AG10803 (cell line): ENCODE measurements around the gene ADGRV1.

Experiments used
- DNase-seq: peaks from one replicate; pipeline ENCODE4 v3.0.0; 2010; ENCODE audit warnings: low read depth
- H3K4me3 ChIP-seq: 2 replicates; pipeline ENCODE4 v1.5.1; 2011; ENCODE audit warnings: mild to moderate bottlenecking, low read length, control low read depth
- CTCF ChIP-seq: conservative IDR thresholded peaks from 2 replicates; pipeline ENCODE4 v1.5.1; 2011; ENCODE audit warnings: mild to moderate bottlenecking, low read length, control low read depth, inconsistent platforms

The ADGRV1 gene

DNA sequence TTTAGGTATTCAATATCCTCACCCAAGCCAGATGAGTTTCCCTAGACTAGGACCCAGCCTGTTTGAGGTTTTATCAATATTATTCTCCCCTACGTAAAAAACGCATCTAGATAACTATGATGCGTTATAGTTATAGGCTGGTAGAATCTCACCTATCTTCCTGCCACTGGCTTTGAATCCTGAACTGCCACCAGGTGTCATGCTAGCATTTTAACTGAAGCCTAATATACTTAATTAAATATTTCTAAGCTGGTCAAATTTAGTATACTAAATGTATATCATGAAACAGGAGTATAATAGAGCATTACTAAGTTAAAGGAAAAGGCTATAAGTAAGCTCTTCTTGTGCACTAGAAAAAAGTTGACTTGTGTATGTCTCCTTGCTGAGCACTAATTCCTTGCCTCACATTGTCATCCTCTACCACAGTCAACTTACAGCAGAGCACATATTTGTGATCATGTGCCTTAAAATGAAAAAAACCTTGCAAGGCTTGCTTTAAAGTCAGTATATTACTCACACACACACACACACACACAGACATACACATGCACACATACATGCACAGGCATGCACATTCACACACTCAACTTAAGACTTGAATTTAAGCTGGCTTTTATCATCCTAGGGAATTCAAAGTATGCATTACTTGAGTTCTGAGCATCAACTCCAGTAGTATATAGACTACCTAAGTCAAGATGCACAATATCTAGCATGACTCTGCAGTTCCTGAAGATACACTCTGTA is 303.4 kb downstream of the ADGRV1 start:
- no peak for TF ChIP-seq CTCF
- H3K4me3 ChIP-seq: no peak overlapping the region
- no peak for DNase-seq

- no peak overlapping the region for H3K4me3 ChIP-seq
- no peak for DNase-seq
- TF ChIP-seq CTCF: no peak
These were observed 306.6 kb downstream of the ADGRV1 start for GRCh38 chr5:90865180-90865579.

- TF ChIP-seq CTCF: peak; percentile 59
- DNase-seq: peak; percentile 32
- no peak overlapping the region for H3K4me3 ChIP-seq
These were observed 307.7 kb downstream of the ADGRV1 start for GRCh38 chr5:90866333-90866732.

DNA sequence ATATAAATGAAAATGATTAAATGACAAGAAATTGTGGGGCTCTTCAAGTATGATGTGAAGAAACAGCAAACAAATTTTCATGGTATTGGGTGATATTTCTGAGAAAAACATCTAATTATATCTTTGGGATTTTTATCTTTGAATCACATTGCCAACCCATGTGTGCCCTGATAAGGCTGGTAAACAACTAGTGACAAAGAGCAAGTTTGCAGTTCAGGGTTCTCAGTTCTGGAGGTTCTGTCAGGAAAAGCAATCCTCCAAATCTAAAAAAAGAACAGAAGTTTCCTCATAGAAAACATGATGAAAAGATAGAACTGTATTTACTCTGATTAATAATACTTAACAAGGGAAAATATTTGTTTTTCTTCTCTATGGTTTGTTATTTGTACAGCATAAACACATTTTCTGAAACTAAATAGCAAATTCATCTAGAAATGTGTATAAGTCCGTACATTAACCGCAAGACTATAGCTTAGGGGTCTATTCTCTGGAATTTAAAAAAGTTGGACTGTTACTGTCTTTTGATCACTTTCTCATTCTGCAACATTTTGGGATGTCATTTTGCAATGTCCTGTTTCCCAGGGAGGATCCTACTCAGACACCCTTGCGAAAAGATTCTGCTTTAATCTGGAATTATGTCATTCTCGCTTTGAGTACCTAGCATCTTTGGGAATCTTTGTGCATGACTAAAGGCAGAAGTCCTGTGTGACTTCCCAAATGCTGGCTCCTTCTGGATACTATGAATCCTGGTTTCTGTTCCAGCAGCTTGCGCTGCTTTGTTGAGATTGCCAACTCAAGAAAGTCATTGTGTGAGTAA is 308.5 kb downstream of the ADGRV1 start:
- TF ChIP-seq CTCF: no peak
- H3K4me3 ChIP-seq: no peak overlapping the region
- peak; percentile 74 for DNase-seq

- no peak for DNase-seq
- no peak for TF ChIP-seq CTCF
- no peak overlapping the region for H3K4me3 ChIP-seq
These were observed 310.2 kb downstream of the ADGRV1 start for GRCh38 chr5:90868799-90869198.

DNA sequence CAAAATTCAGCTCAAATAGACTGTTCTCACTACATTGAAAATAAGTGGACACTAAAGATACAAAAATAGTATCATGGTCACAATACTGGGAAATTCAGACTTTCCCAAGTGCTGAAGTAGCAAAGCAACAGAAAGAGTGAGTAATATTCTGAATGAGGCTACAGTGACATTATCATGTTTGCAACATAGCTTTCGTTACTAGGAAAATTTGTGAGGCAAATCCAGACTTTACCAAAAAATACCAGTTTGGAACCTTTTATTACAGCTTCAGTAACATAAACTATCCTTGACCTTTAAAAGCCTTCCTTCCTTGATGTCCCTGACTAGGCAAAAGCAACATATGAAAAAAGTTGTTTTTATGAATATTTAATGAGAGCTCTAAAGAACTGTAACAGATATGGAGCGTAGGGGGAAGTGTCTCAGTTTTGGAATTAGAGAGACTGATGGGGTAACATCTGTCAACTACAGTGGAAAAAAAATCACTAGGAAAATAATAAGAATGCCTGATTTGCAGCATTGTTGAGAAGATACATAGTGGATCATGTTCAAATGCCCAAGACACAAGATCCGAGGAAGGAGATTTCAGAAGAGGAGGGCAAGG is 312.9 kb downstream of the ADGRV1 start:
- TF ChIP-seq CTCF: no peak
- H3K4me3 ChIP-seq: no peak overlapping the region

More for the DNA sequence above, 312.9 kb downstream of the ADGRV1 start:
- no peak for DNase-seq
